ENCODE data around the gene CACNA1E. TPM values are rescaled to one million over a fixed set of nuclear protein-coding genes. Genes with fewer than 3 reads are reported as not detected.

CACNA1E gene
- total and polyA plus RNA-seq, 2 donors (not counting 1 experiment from before 2014, with no cell fraction given) = 0.37 to 0.40 TPM

- Histone ChIP-seq H3K9ac (ENCODE audit: low read length) (no peak overlapping the region), H3K4me3 (ENCODE audit: control extremely low read depth in 1 of 5, extremely low read depth in 1 of 5, insufficient read depth in 1 of 5, low read depth in 2 of 5, low read length in 4 of 5) (no peak overlapping the region), H3K27me3 (replicated peaks in 1 of 4; ENCODE audit: control extremely low read depth in 1 of 4, control insufficient read depth in 3 of 4, insufficient read depth in 4 of 4, low read length in 3 of 4) (peaks cover 0 to 18% (median 5%) of the 10 kb centered on the region in 4 experiments), H3K9me3 (ENCODE audit: control extremely low read depth in 1 of 3, control insufficient read depth in 2 of 3, insufficient read depth in 1 of 3, low read length in 2 of 3) (no peaks in the 10 kb centered on the region), H3K4me1 (ENCODE audit: control insufficient read depth in 2 of 2, insufficient read depth in 2 of 2, low read length in 2 of 2) (no peaks in the 10 kb centered on the region), H3K79me2 (ENCODE audit: control insufficient read depth, insufficient read depth, low read length) (no peaks in the 10 kb centered on the region), H3K4me2 (replicated peaks; ENCODE audit: low read depth, low read length, poor library complexity, severe bottlenecking) (no peak overlapping the region), H3K36me3 (replicated peaks in 1 of 2; ENCODE audit: control extremely low read depth in 1 of 2, control insufficient read depth in 1 of 2, extremely low read depth in 1 of 2, insufficient read depth in 2 of 2, low read length in 1 of 2) (no peaks in the 10 kb centered on the region), H4K20me1 (ENCODE audit: control insufficient read depth, insufficient read depth, low read length, poor library complexity, severe bottlenecking) (no peaks in the 10 kb centered on the region), H2AFZ (ENCODE audit: insufficient read depth, low read depth, low read length, poor library complexity, severe bottlenecking) (no peak overlapping the region), H3K27ac (ENCODE audit: low read length in 2 of 2) (no peak overlapping the region)
- Mint-ChIP-seq H3K27ac (no peak overlapping the region), H3K9me3 (ENCODE audit: insufficient read depth) (no peaks in the 10 kb centered on the region), H3K4me1 (no peaks in the 10 kb centered on the region), H3K4me3 (no peak overlapping the region), H3K27me3 (peaks cover 27% of the 10 kb centered on the region)
- 78% methylated on average over 4 of the region's 8 CpGs for WGBS (ENCODE audit: insufficient coverage)
- intact Hi-C loops (cut with micrococcal nuclease) = no loop called here
- no peak for ATAC-seq (ENCODE audit: low read depth)
- DNase-seq = no peak
- ChIA-PET CTCF (interaction anchor here (1.2 to 6.7 kb wide), 5 partner anchors 8 to 577 kb away, joined by 3 to 82 read pairs (median 20); no protein-coding TSS in a partner anchor), POLR2A (no interaction called here)
- TF ChIP-seq, protein P1, sequence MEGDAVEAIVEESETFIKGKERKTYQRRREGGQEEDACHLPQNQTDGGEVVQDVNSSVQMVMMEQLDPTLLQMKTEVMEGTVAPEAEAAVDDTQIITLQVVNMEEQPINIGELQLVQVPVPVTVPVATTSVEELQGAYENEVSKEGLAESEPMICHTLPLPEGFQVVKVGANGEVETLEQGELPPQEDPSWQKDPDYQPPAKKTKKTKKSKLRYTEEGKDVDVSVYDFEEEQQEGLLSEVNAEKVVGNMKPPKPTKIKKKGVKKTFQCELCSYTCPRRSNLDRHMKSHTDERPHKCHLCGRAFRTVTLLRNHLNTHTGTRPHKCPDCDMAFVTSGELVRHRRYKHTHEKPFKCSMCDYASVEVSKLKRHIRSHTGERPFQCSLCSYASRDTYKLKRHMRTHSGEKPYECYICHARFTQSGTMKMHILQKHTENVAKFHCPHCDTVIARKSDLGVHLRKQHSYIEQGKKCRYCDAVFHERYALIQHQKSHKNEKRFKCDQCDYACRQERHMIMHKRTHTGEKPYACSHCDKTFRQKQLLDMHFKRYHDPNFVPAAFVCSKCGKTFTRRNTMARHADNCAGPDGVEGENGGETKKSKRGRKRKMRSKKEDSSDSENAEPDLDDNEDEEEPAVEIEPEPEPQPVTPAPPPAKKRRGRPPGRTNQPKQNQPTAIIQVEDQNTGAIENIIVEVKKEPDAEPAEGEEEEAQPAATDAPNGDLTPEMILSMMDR (IDR thresholded peaks at IDR 0.05) = no peak
- TF ChIP-seq EZH2 (IDR thresholded peaks at IDR 0.05; ENCODE audit: borderline replicate concordance, insufficient read depth, low read depth, low read length, poor library complexity, severe bottlenecking) = no peak
Observed at GRCh38 chr1:181476581-181476980, 6.7 kb upstream of the CACNA1E start.

GRCh38 chr1:181478306-181478705 is 5.0 kb upstream of the CACNA1E start:
- peaks cover 3 to 9% of the 10 kb centered on the region in 2 donors for H3K4me1 ChIP-seq (ENCODE audit: control insufficient read depth in 2 of 2, insufficient read depth in 2 of 2, low read length in 2 of 2)
- TF ChIP-seq, protein P1 (IDR thresholded peaks at IDR 0.05) = no peak
- TF ChIP-seq EZH2 (IDR thresholded peaks at IDR 0.05; ENCODE audit: borderline replicate concordance, insufficient read depth, low read depth, low read length, poor library complexity, severe bottlenecking) = no peak
- H3K9me3 ChIP-seq (ENCODE audit: control extremely low read depth in 1 of 3, control insufficient read depth in 2 of 3, insufficient read depth in 1 of 3, low read length in 2 of 3) = peaks cover 0 to 6% (median 0%) of the 10 kb centered on the region in 3 donors
- CTCF ChIA-PET = interaction anchor here (0.8 to 6.7 kb wide), 13 partner anchors 8 to 918 kb away, joined by 3 to 82 read pairs (median 7); no protein-coding TSS in a partner anchor
- no peaks in the 10 kb centered on the region for H3K9me3 Mint-ChIP-seq (ENCODE audit: insufficient read depth)
- no peak overlapping the region for H2AFZ ChIP-seq (ENCODE audit: insufficient read depth, low read depth, low read length, poor library complexity, severe bottlenecking)
- H3K4me3 ChIP-seq (ENCODE audit: control extremely low read depth in 1 of 5, extremely low read depth in 1 of 5, insufficient read depth in 1 of 5, low read depth in 2 of 5, low read length in 4 of 5) = no peak overlapping the region
- no peak for ATAC-seq (ENCODE audit: low read depth)
- no peak overlapping the region for H3K4me3 Mint-ChIP-seq
- DNase-seq = no peak
- H3K79me2 ChIP-seq (ENCODE audit: control insufficient read depth, insufficient read depth, low read length) = no peaks in the 10 kb centered on the region
- H3K4me2 ChIP-seq (replicated peaks; ENCODE audit: low read depth, low read length, poor library complexity, severe bottlenecking) = no peak overlapping the region
- peaks cover 28% of the 10 kb centered on the region for H3K27me3 Mint-ChIP-seq
- H3K36me3 ChIP-seq (replicated peaks in 1 of 2; ENCODE audit: control extremely low read depth in 1 of 2, control insufficient read depth in 1 of 2, extremely low read depth in 1 of 2, insufficient read depth in 2 of 2, low read length in 1 of 2) = no peaks in the 10 kb centered on the region
- H3K27me3 ChIP-seq (replicated peaks in 1 of 4; ENCODE audit: control extremely low read depth in 1 of 4, control insufficient read depth in 3 of 4, insufficient read depth in 4 of 4, low read length in 3 of 4) = peaks cover 0 to 28% (median 6%) of the 10 kb centered on the region in 4 experiments
- intact Hi-C loops (cut with micrococcal nuclease) = no loop called here
- H4K20me1 ChIP-seq (ENCODE audit: control insufficient read depth, insufficient read depth, low read length, poor library complexity, severe bottlenecking) = no peaks in the 10 kb centered on the region
- WGBS (ENCODE audit: insufficient coverage) = 53% methylated on average over 2 of the region's 2 CpGs
- H3K27ac ChIP-seq (ENCODE audit: low read length in 2 of 2) = no peak overlapping the region
- H3K9ac ChIP-seq (ENCODE audit: low read length) = no peak overlapping the region
- POLR2A ChIA-PET = no interaction called here
- H3K4me1 Mint-ChIP-seq = peaks cover 5% of the 10 kb centered on the region
- no peak overlapping the region for H3K27ac Mint-ChIP-seq
